Kidney (tissue), 22 donors: ENCODE measurements around the gene OLA1. TPM values are rescaled to one million over a fixed set of nuclear protein-coding genes. Genes with fewer than 3 reads are reported as not detected.

Source experiments
- DNase-seq, 5 donors: peaks; one replicate each; pipeline ENCODE4 v3.0.0-alpha.2; 2013 to 2020
- FAIRE-seq: peaks from 2 replicates; lab custom pipeline; 2012; peaks lifted over from hg19 to GRCh38; lab: Jason Lieb, UNC
- H3K27ac ChIP-seq, 2 donors: one replicate each; pipeline ENCODE4 v1.7.0; 2013; ENCODE audit warnings: low read depth in 2 of 2, low read length in 2 of 2, inconsistent platforms in 1 of 2
- H3K27me3 ChIP-seq: one replicate; pipeline ENCODE4 v1.7.1; 2013; ENCODE audit warnings: low read length, inconsistent platforms; ENCODE audit not compliant: control insufficient read depth, insufficient read depth
- H3K36me3 ChIP-seq, 3 donors: one replicate each; pipeline versions ENCODE4 v1.7.0 to v1.7.1; 2013; ENCODE audit warnings: low read length in 3 of 3, control low read depth in 1 of 3, inconsistent platforms in 1 of 3; ENCODE audit not compliant: insufficient read depth in 3 of 3, control insufficient read depth in 2 of 3
- H3K4me1 ChIP-seq, 3 donors: one replicate each; pipeline versions ENCODE4 v1.7.0 to v1.7.1; 2013; ENCODE audit warnings: low read length in 3 of 3, inconsistent platforms in 1 of 3, low read depth in 1 of 3; ENCODE audit not compliant: control insufficient read depth in 2 of 3, insufficient read depth in 2 of 3
- H3K4me3 ChIP-seq, 3 donors: one replicate each; pipeline versions ENCODE4 v1.7.0 to v1.8.1; 2013; ENCODE audit warnings: low read length in 3 of 3, control low read depth in 1 of 3, inconsistent platforms in 1 of 3
- H3K9ac ChIP-seq, 3 donors: one replicate each; pipeline versions ENCODE4 v1.7.0 to v1.7.1; 2013; ENCODE audit warnings: low read length in 3 of 3, control low read depth in 1 of 3, inconsistent platforms in 1 of 3
- H3K9me3 ChIP-seq, 3 donors: one replicate each; pipeline versions ENCODE4 v1.7.0 to v1.7.1; 2013; ENCODE audit warnings: low read length in 3 of 3, control low read depth in 1 of 3, inconsistent platforms in 1 of 3; ENCODE audit not compliant: control insufficient read depth in 2 of 3, insufficient read depth in 1 of 3
- CTCF ChIP-seq: IDR thresholded peaks from 3 replicates; pipeline ENCODE4 v1.5.1; 2012; ENCODE audit warnings: mild to moderate bottlenecking, moderate library complexity, borderline replicate concordance; ENCODE audit not compliant: insufficient read depth; ENCODE audit errors: extremely low read depth
- intact Hi-C: fragments of 100-400 bp; cut with DNase I; formaldehyde crosslinking; loops from one replicate; pipeline ENCODE4 v1.11.1; 2022
- long read RNA-seq, 10 donors: library from polyadenylated mRNA in 1 of 10; unstranded in 1 of 10; transcript quantifications; one replicate each; pipeline ENCODE4 v2.0.0 and lab custom pipeline, GENCODE V29; 2021 to 2026
- polyA plus RNA-seq: library from polyadenylated mRNA; stranded (reverse); fragments of 350-450 nt; fragmentation: Illumina TruSeq; extraction: RNeasy Lipid Tissue Mini Kit (QIAGEN cat#74804); gene quantifications from one replicate; pipeline ENCODE4 v1.2.3, GENCODE V29; 2014; ENCODE audit warnings: low read depth, low replicate concordance; ENCODE audit not compliant: insufficient read depth
- total RNA-seq: library from RNA; stranded (reverse); fragmentation: NEBNext Ultra II Directional; extraction: Animal tissue kit (Norgen Biotek cat#: 25700); gene quantifications from one replicate; pipeline ENCODE4 v1.2.1, GENCODE V29; 2021
- donor health status: control.
- donor health status: control.
- donor health status: control.
- donor health status: control.
- donor health status: control.
- donor health status: DM: yes; HTN: yes; CAD: no.
- donor health status: Normal renal cell carcinoma (clear cell type).

The OLA1 gene
- 64.2 TPM for total RNA-seq
- polyA plus RNA-seq: 90.0 TPM
- long read RNA-seq, donor 1, full-length matches to known transcripts: 26 of 26 reads
- long read RNA-seq, donor 1, partial matches to known transcripts: 0 of 26 reads
- long read RNA-seq, donor 1, other reads (novel, unspliced or antisense): 0 of 26 reads
- long read RNA-seq, donor 2, full-length matches to known transcripts: 31 of 42 reads
- long read RNA-seq, donor 2, partial matches to known transcripts: 11 of 42 reads
- long read RNA-seq, donor 2, other reads (novel, unspliced or antisense): 0 of 42 reads
- long read RNA-seq, donor 3, full-length matches to known transcripts: 56 of 82 reads
- long read RNA-seq, donor 3, partial matches to known transcripts: 26 of 82 reads
- long read RNA-seq, donor 3, other reads (novel, unspliced or antisense): 0 of 82 reads
- long read RNA-seq, donor 4, full-length matches to known transcripts: 40 of 59 reads
- long read RNA-seq, donor 4, partial matches to known transcripts: 19 of 59 reads
- long read RNA-seq, donor 4, other reads (novel, unspliced or antisense): 0 of 59 reads
- long read RNA-seq, donor 5, full-length matches to known transcripts: 5 of 5 reads
- long read RNA-seq, donor 5, partial matches to known transcripts: 0 of 5 reads
- long read RNA-seq, donor 5, other reads (novel, unspliced or antisense): 0 of 5 reads
- long read RNA-seq, donor 6, full-length matches to known transcripts: 71 of 122 reads
- long read RNA-seq, donor 6, partial matches to known transcripts: 51 of 122 reads
- long read RNA-seq, donor 6, other reads (novel, unspliced or antisense): 0 of 122 reads
- long read RNA-seq, donor 7, full-length matches to known transcripts: 38 of 50 reads
- long read RNA-seq, donor 7, partial matches to known transcripts: 6 of 50 reads
- long read RNA-seq, donor 7, other reads (novel, unspliced or antisense): 6 of 50 reads
- long read RNA-seq, donor 8, full-length matches to known transcripts: 18 of 44 reads
- long read RNA-seq, donor 8, partial matches to known transcripts: 26 of 44 reads
- long read RNA-seq, donor 8, other reads (novel, unspliced or antisense): 0 of 44 reads
- long read RNA-seq, donor 9, full-length matches to known transcripts: 12 of 17 reads
- long read RNA-seq, donor 9, partial matches to known transcripts: 5 of 17 reads
- long read RNA-seq, donor 9, other reads (novel, unspliced or antisense): 0 of 17 reads
- long read RNA-seq, donor 10, full-length matches to known transcripts: 38 of 38 reads
- long read RNA-seq, donor 10, partial matches to known transcripts: 0 of 38 reads
- long read RNA-seq, donor 10, other reads (novel, unspliced or antisense): 0 of 38 reads

GRCh38 chr2:174248187-174248997, at the start of gene OLA1:
OLA1 (minus strand) TSS chr2:174248532; CDS start chr2:174246815, 1,717 bp downstream.
- no peak for FAIRE-seq

GRCh38 chr2:174292908-174293307, 44.6 kb upstream of the OLA1 start:
- intact Hi-C loops: no loop called here
- no peaks in the 10 kb centered on the region for H3K4me1 ChIP-seq
- no peak overlapping the region for H3K4me3 ChIP-seq
- no peak for TF ChIP-seq CTCF
- no peak for DNase-seq
- no peak overlapping the region for H3K27ac ChIP-seq
- H3K36me3 ChIP-seq: no peaks in the 10 kb centered on the region
- no peaks in the 10 kb centered on the region for H3K27me3 ChIP-seq
- H3K9me3 ChIP-seq: peaks cover 0 to 5% (median 0%) of the 10 kb centered on the region in 3 donors
- no peak overlapping the region for H3K9ac ChIP-seq
- FAIRE-seq: no peak

More at GRCh38 chr2:174248187-174248997, at the start of gene OLA1:
- peaks cover 0 to 5% (median 0%) of the 10 kb centered on the region in 3 donors for H3K4me1 ChIP-seq
- H3K9me3 ChIP-seq: no peaks in the 10 kb centered on the region
- peaks cover 0 to 2% (median 0%) of the 10 kb centered on the region in 3 donors for H3K36me3 ChIP-seq
- H3K27me3 ChIP-seq: no peaks in the 10 kb centered on the region
- peak; percentile 96 to 98 (median 98) for DNase-seq
- H3K9ac ChIP-seq: peak within 1 kb of the TSS; percentile 14 to 74 (median 32)
- no peak for TF ChIP-seq CTCF
- intact Hi-C loops: no loop called here
- H3K27ac ChIP-seq: peak within 1 kb of the TSS; percentile 73 to 74
- H3K4me3 ChIP-seq: peak within 1 kb of the TSS; percentile 62 to 86 (median 64)

GRCh38 chr2:174286172-174286571, 37.8 kb upstream of the OLA1 start:
- no peaks in the 10 kb centered on the region for H3K36me3 ChIP-seq
- H3K4me3 ChIP-seq: no peak overlapping the region
- no peaks in the 10 kb centered on the region for H3K4me1 ChIP-seq
- no peaks in the 10 kb centered on the region for H3K9me3 ChIP-seq
- no peak overlapping the region for H3K9ac ChIP-seq
- intact Hi-C loops: no loop called here
- H3K27ac ChIP-seq: no peak overlapping the region
- FAIRE-seq (no peak), DNase-seq (no peak)
- TF ChIP-seq CTCF: no peak
- H3K27me3 ChIP-seq: no peaks in the 10 kb centered on the region
